ENCODE results near the gene ASXL1. TPM values are rescaled to one million over a fixed set of nuclear protein-coding genes. Genes with fewer than 3 reads are reported as not detected.
"Not testable (repeated sequence)": the region's sequence is repeated elsewhere in the genome, so short reads cannot be mapped to it uniquely, and the experiment has no call there.

ASXL1 gene
- total and polyA plus RNA-seq, 2 experiments from 2014 or later, result 10.4 to 29.0 TPM

GRCh38 chr20:32465092-32465900 lies 107.2 kb downstream of the ASXL1 start (continued):
- no peak for TF ChIP-seq ZNF462 (CRISPR knock-in tag; IDR thresholded peaks at IDR 0.05)
- TF ChIP-seq ETS1 (IDR thresholded peaks at IDR 0.05), result no peak
- TF ChIP-seq ZNF331 (CRISPR knock-in tag; IDR thresholded peaks at IDR 0.05; ENCODE audit: low read depth), result no peak

GRCh38 chr20:32465901-32466675 lies 108.0 kb downstream of the ASXL1 start:
- H2AFZ ChIP-seq; H3K9me2 ChIP-seq (ENCODE audit: insufficient read depth); H3K9me3 Mint-ChIP-seq; H3K27me3 ChIP-seq (ENCODE audit: insufficient read depth); DNase-seq (ENCODE audit: low spot score); H3K36me3 ChIP-seq (ENCODE audit: insufficient read depth); H3K4me3 Mint-ChIP-seq; H3K27ac Mint-ChIP-seq; H3K4me3 ChIP-seq; H3K4me2 ChIP-seq; H3K36me3 Mint-ChIP-seq (ENCODE audit: low read depth): not testable (repeated sequence)
- peak overlapping the region; percentile 74 for H3K27ac ChIP-seq (ENCODE audit: low read depth)
- peaks cover 49% of the 10 kb centered on the region for H4K20me1 ChIP-seq (replicated peaks; ENCODE audit: insufficient read depth)
- peaks cover 24% of the 10 kb centered on the region for H3K4me1 Mint-ChIP-seq
- peaks cover 16% of the 10 kb centered on the region for H3K27me3 Mint-ChIP-seq (ENCODE audit: insufficient read depth, low read depth, poor library complexity)
- peaks cover 16% of the 10 kb centered on the region for H3F3A ChIP-seq (replicated peaks; ENCODE audit: low read depth)
- H3K4me1 ChIP-seq (ENCODE audit: insufficient read depth), result peaks cover 45% of the 10 kb centered on the region
- H3K79me2 ChIP-seq (replicated peaks; ENCODE audit: insufficient read depth), result peaks cover 57% of the 10 kb centered on the region
- 0 out of 3 replicates have a peak, but pooled peaks have one; percentile 3 for ATAC-seq

Measured in GM23338 (cell line).